Activated T-cell treated with anti-CD3 and anti-CD28 coated beads for 24 hours (primary cell): ENCODE data around the gene ATP7B.
A peak's percentile ranks its signal among the peaks of the same experiment; 100 is the strongest.
"Not testable (repeated sequence)": the region's sequence is repeated elsewhere in the genome, so short reads cannot be mapped to it uniquely, and the experiment has no call there.

Source experiments
- DNase-seq: peaks from one replicate; pipeline ENCODE4 v3.0.0-alpha.2; 2020; ENCODE audit warnings: low read depth

The ATP7B gene

GRCh38 chr13:52010890-52011631 lies at the start of gene ATP7B:
TSS of gene ATP7B (minus strand) at chr13:52011450. CDS start at chr13:52011337, 113 bp downstream.
- DNase-seq = no peak

- no peak for DNase-seq
Observed at GRCh38 chr13:52053460-52053859, 42.2 kb upstream of the ATP7B start.

- DNase-seq = no peak
Observed at GRCh38 chr13:52051400-52051799, 40.1 kb upstream of the ATP7B start.

GRCh38 chr13:52048516-52048915 lies 37.3 kb upstream of the ATP7B start:
- no peak for DNase-seq

- no peak for DNase-seq
Observed at GRCh38 chr13:52047463-52047862, 36.2 kb upstream of the ATP7B start.

GRCh38 chr13:52043675-52044074 lies 32.4 kb upstream of the ATP7B start:
- no peak for DNase-seq

GRCh38 chr13:52036037-52036436 lies 24.8 kb upstream of the ATP7B start:
- DNase-seq = no peak

GRCh38 chr13:52034616-52035226 lies 23.5 kb upstream of the ATP7B start:
- no peak for DNase-seq

- no peak for DNase-seq
Observed at GRCh38 chr13:52033039-52033438, 21.8 kb upstream of the ATP7B start.

- DNase-seq = not testable (repeated sequence)
Observed at GRCh38 chr13:52030401-52030800, 19.2 kb upstream of the ATP7B start.

GRCh38 chr13:52029569-52029968 lies 18.3 kb upstream of the ATP7B start:
- no peak for DNase-seq

- no peak for DNase-seq
Observed at GRCh38 chr13:52027832-52028231, 16.6 kb upstream of the ATP7B start.

- DNase-seq = no peak
Observed at GRCh38 chr13:52026246-52026626, 15.0 kb upstream of the ATP7B start.

GRCh38 chr13:52025475-52026245 lies 14.4 kb upstream of the ATP7B start:
- no peak for DNase-seq

GRCh38 chr13:52024481-52024880 lies 13.2 kb upstream of the ATP7B start, which contains the start of gene UTP14C:
TSS of gene UTP14C (plus strand) at chr13:52024691. CDS start at chr13:52028805, 4,114 bp downstream.
- DNase-seq = no peak

GRCh38 chr13:52022356-52022755 lies 11.1 kb upstream of the ATP7B start:
- DNase-seq = no peak

GRCh38 chr13:52020191-52020590 lies 8.9 kb upstream of the ATP7B start:
- no peak for DNase-seq

- no peak for DNase-seq
Observed at GRCh38 chr13:52016296-52016695, 5.0 kb upstream of the ATP7B start.

- no peak for DNase-seq
Observed at GRCh38 chr13:52012512-52012836, 1.2 kb upstream of the ATP7B start.

- peak; percentile 99 for DNase-seq
Observed at GRCh38 chr13:52011632-52012511, 622 bp upstream of the ATP7B start, which contains the start of gene ALG11. TSS of gene ALG11 (plus strand) at chr13:52012398. CDS start at chr13:52012419, 21 bp downstream.

GRCh38 chr13:52009946-52010345 lies 1.3 kb downstream of the ATP7B start:
- no peak for DNase-seq
